ENCODE data around the gene MIR17HG. TPM values are rescaled to one million over a fixed set of nuclear protein-coding genes. Genes with fewer than 3 reads are reported as not detected.

Gene MIR17HG
- polyA plus RNA-seq, 1 of the 3 experiments (the other 2 are of a cell fraction): 0.51 TPM

DNA sequence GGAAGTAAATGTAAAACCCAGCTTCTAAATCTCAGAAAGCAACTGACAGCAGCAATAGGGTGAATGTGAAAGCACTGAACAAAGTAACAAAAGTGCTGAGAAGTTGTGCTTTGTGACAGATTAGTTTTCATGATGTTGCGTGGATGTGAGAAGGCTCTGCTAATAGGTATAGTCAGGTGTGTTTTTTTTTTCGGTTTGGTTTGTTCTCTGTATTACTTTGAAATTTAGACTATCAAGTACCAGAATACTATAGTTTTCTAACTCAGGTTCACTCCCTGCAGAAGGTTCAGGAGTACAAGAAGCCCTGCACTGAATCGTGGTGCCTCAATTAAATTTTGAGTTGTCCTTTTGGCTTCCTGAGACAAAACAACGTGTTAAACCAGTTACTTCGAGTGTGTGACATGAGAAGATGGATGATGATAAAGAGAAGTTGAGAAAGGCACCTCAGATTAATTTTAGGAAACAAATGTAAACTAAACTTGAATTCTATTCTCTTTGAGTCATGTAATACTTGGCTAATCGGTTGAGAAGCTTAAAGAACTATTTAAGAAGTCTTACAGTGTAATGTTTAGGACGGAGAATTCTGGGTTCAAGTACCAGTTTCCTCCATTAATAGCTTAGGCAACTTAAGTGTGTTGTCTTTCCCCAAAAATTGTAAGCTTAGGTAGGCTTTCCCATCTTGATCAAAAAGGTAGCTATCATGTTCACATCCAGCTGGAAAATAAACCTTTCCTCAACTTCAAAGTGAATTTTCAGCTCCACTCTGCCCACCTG lies 10.3 kb downstream of the MIR17HG start:
- 77% methylated on average over 7 of the region's 7 CpGs for WGBS (ENCODE audit: low lambda C conversion rate)
- Histone ChIP-seq H3F3A (replicated peaks; ENCODE audit: insufficient read depth) (peaks cover 18% of the 10 kb centered on the region), H3K4me1 (ENCODE audit: control insufficient read depth in 1 of 2, insufficient read depth in 2 of 2, low read depth in 1 of 2, low read length in 1 of 2) (no peaks in the 10 kb centered on the region; a peak in 2 of 4 replicates), H4K20me1 (ENCODE audit: insufficient read depth) (peaks cover 7% of the 10 kb centered on the region; the same call in 1 of the 2 replicates), H3K4me2 (no peak overlapping the region), H3K27me3 (ENCODE audit: insufficient read depth) (no peaks in the 10 kb centered on the region), H3K4me3 (ENCODE audit: low read depth in 2 of 2, low read length in 1 of 2) (no peak overlapping the region), H3K9ac (no peak overlapping the region), H3K9me3 (no peaks in the 10 kb centered on the region), H3K36me3 (replicated peaks in 1 of 2; ENCODE audit: control insufficient read depth in 1 of 2, insufficient read depth in 2 of 2, low read length in 1 of 2) (peaks cover 33 to 52% of the 10 kb centered on the region in 2 experiments), H3K79me2 (ENCODE audit: insufficient read depth) (0 out of 2 replicates have a peak, but pooled peaks cover 3% of the 10 kb centered on the region), H3K9me2 (no peaks in the 10 kb centered on the region), H3K27ac (ENCODE audit: low read depth in 2 of 2, low read length in 1 of 2) (no peak overlapping the region), H2AFZ (ENCODE audit: low read depth) (no peak overlapping the region)
- CTCF ChIA-PET: interaction anchor here (2.1 kb wide), 1 partner anchor 424 kb away, joined by 8 read pairs; no protein-coding TSS in a partner anchor
- TF ChIP-seq, protein P1, sequence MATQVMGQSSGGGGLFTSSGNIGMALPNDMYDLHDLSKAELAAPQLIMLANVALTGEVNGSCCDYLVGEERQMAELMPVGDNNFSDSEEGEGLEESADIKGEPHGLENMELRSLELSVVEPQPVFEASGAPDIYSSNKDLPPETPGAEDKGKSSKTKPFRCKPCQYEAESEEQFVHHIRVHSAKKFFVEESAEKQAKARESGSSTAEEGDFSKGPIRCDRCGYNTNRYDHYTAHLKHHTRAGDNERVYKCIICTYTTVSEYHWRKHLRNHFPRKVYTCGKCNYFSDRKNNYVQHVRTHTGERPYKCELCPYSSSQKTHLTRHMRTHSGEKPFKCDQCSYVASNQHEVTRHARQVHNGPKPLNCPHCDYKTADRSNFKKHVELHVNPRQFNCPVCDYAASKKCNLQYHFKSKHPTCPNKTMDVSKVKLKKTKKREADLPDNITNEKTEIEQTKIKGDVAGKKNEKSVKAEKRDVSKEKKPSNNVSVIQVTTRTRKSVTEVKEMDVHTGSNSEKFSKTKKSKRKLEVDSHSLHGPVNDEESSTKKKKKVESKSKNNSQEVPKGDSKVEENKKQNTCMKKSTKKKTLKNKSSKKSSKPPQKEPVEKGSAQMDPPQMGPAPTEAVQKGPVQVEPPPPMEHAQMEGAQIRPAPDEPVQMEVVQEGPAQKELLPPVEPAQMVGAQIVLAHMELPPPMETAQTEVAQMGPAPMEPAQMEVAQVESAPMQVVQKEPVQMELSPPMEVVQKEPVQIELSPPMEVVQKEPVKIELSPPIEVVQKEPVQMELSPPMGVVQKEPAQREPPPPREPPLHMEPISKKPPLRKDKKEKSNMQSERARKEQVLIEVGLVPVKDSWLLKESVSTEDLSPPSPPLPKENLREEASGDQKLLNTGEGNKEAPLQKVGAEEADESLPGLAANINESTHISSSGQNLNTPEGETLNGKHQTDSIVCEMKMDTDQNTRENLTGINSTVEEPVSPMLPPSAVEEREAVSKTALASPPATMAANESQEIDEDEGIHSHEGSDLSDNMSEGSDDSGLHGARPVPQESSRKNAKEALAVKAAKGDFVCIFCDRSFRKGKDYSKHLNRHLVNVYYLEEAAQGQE (IDR thresholded peaks at IDR 0.05; ENCODE audit: low read depth, low read length): no peak
- no peak for TF ChIP-seq TAF1 (IDR thresholded peaks at IDR 0.05; ENCODE audit: borderline replicate concordance, low read depth, low read length)
- TF ChIP-seq, protein P2, sequence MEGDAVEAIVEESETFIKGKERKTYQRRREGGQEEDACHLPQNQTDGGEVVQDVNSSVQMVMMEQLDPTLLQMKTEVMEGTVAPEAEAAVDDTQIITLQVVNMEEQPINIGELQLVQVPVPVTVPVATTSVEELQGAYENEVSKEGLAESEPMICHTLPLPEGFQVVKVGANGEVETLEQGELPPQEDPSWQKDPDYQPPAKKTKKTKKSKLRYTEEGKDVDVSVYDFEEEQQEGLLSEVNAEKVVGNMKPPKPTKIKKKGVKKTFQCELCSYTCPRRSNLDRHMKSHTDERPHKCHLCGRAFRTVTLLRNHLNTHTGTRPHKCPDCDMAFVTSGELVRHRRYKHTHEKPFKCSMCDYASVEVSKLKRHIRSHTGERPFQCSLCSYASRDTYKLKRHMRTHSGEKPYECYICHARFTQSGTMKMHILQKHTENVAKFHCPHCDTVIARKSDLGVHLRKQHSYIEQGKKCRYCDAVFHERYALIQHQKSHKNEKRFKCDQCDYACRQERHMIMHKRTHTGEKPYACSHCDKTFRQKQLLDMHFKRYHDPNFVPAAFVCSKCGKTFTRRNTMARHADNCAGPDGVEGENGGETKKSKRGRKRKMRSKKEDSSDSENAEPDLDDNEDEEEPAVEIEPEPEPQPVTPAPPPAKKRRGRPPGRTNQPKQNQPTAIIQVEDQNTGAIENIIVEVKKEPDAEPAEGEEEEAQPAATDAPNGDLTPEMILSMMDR (IDR thresholded peaks at IDR 0.05): no peak
- no peak for TF ChIP-seq MEF2A (IDR thresholded peaks at IDR 0.05; ENCODE audit: borderline replicate concordance, low read depth)
- TF ChIP-seq SMC3 (IDR thresholded peaks at IDR 0.05; ENCODE audit: low read depth, low read length): no peak
- DNase-seq: no peak
- POLR2A ChIA-PET: interaction anchor here (0.7 to 1.1 kb wide), 2 partner anchors 416 to 656 kb away, joined by 3 read pairs; no protein-coding TSS in a partner anchor

- Histone ChIP-seq H3K9ac (no peak overlapping the region), H4K20me1 (ENCODE audit: insufficient read depth) (peaks cover 7% of the 10 kb centered on the region; the same call in 1 of the 2 replicates)
Measured at GRCh38 chr13:91358387-91358782, 10.9 kb downstream of the MIR17HG start.

More at GRCh38 chr13:91358387-91358782, 10.9 kb downstream of the MIR17HG start:
- no peak for TF ChIP-seq USF1 (IDR thresholded peaks at IDR 0.05; ENCODE audit: borderline replicate concordance, low read depth)
- TF ChIP-seq RAD21 (IDR thresholded peaks at IDR 0.05; ENCODE audit: low read length): no peak
- no peak for TF ChIP-seq TAF1 (IDR thresholded peaks at IDR 0.05; ENCODE audit: borderline replicate concordance, low read depth, low read length)
- no peak for TF ChIP-seq RFX5 (IDR thresholded peaks at IDR 0.05; ENCODE audit: low read length)
- no peak for TF ChIP-seq YY1 (IDR thresholded peaks at IDR 0.05; ENCODE audit: low read depth)
- TF ChIP-seq, protein P3, sequence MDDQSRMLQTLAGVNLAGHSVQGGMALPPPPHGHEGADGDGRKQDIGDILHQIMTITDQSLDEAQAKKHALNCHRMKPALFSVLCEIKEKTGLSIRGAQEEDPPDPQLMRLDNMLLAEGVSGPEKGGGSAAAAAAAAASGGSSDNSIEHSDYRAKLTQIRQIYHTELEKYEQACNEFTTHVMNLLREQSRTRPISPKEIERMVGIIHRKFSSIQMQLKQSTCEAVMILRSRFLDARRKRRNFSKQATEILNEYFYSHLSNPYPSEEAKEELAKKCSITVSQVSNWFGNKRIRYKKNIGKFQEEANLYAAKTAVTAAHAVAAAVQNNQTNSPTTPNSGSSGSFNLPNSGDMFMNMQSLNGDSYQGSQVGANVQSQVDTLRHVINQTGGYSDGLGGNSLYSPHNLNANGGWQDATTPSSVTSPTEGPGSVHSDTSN (IDR thresholded peaks at IDR 0.05): no peak
- TF ChIP-seq MXI1 (IDR thresholded peaks at IDR 0.05; ENCODE audit: low read depth, low read length): no peak
- TF ChIP-seq MEF2A (IDR thresholded peaks at IDR 0.05; ENCODE audit: borderline replicate concordance, low read depth): no peak
- no peak for TF ChIP-seq FOXM1 (IDR thresholded peaks at IDR 0.05; ENCODE audit: low read depth)
- ChIA-PET POLR2A (interaction anchor here (1.1 kb wide), 1 partner anchor 416 kb away, joined by 3 read pairs; no protein-coding TSS in a partner anchor), CTCF (interaction anchor here (2.1 kb wide), 1 partner anchor 424 kb away, joined by 8 read pairs; no protein-coding TSS in a partner anchor)
- DNase-seq: no peak
- Histone ChIP-seq H3K4me2 (no peak overlapping the region), H3F3A (replicated peaks; ENCODE audit: insufficient read depth) (peaks cover 18% of the 10 kb centered on the region), H3K36me3 (replicated peaks in 1 of 2; ENCODE audit: control insufficient read depth in 1 of 2, insufficient read depth in 2 of 2, low read length in 1 of 2) (peaks cover 28 to 46% of the 10 kb centered on the region in 2 experiments), H3K79me2 (ENCODE audit: insufficient read depth) (0 out of 2 replicates have a peak, but pooled peaks cover 3% of the 10 kb centered on the region), H3K4me3 (ENCODE audit: low read depth in 2 of 2, low read length in 1 of 2) (no peak overlapping the region), H3K27ac (ENCODE audit: low read depth in 2 of 2, low read length in 1 of 2) (no peak overlapping the region), H3K4me1 (ENCODE audit: control insufficient read depth in 1 of 2, insufficient read depth in 2 of 2, low read depth in 1 of 2, low read length in 1 of 2) (no peaks in the 10 kb centered on the region; a peak in 1 of 4 replicates), H3K9me2 (no peaks in the 10 kb centered on the region), H3K27me3 (ENCODE audit: insufficient read depth) (no peaks in the 10 kb centered on the region), H2AFZ (ENCODE audit: low read depth) (no peak overlapping the region), H3K9me3 (no peaks in the 10 kb centered on the region)
- 91% methylated on average over 2 of the region's 2 CpGs for WGBS (ENCODE audit: low lambda C conversion rate)

All from SK-N-SH (cell line).